Measurements from ENCODE around the gene REC8.

DNA sequence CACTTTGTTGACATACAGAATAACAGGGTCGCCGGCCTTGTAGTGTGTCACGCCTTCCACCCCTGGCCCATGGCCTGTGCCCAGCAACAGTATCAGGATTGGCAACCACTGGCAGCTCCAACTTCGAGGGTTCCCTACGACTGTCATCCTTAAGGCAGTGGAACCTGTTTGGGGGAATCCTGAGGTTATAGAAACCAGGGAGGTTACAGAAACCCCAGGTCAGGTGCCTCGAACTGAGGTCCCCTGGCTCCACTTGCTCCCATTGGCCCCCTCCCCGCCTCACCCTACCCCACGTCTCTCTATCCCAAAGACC lies 22.9 kb downstream of the REC8 start:
- TF ChIP-seq POLR2A (IDR thresholded peaks at IDR 0.05): no peak
- TF ChIP-seq CTCF (IDR thresholded peaks at IDR 0.05): no peak
